ENCODE measurements around the gene PROC. TPM values are rescaled to one million over a fixed set of nuclear protein-coding genes. Genes with fewer than 3 reads are reported as not detected.

The PROC gene
- total RNA-seq, 1 experiment from 2014 or later: 0.58 TPM

GRCh38 chr2:127398239-127398590 is 20.0 kb upstream of the PROC start:
- no peaks in the 10 kb centered on the region for H3F3A ChIP-seq (ENCODE audit: low read length, unreplicated experiment)
- H3K9me2 ChIP-seq (replicated peaks; ENCODE audit: low read length): no peaks in the 10 kb centered on the region
- intact Hi-C loops (cut with micrococcal nuclease): loop anchor here (1.0 kb wide), 1 partner anchor 10 kb away; no protein-coding TSS in a partner anchor
- peaks cover 33% of the 10 kb centered on the region for H3K4me1 ChIP-seq (ENCODE audit: insufficient read depth, low read length)
- peak overlapping the region; percentile 30; the same call in 1 of the 2 replicates for H3K4me2 ChIP-seq (ENCODE audit: low read length)
- H2AFZ ChIP-seq (ENCODE audit: low read length): no peak overlapping the region
- BruUV-seq (replicated peaks): no TSS peak
- no peak overlapping the region for H3K9ac ChIP-seq (ENCODE audit: low read length)
- no peaks in the 10 kb centered on the region for H4K20me1 ChIP-seq (ENCODE audit: low read length)
- H3K4me3 ChIP-seq (ENCODE audit: low read length): no peak overlapping the region
- no peaks in the 10 kb centered on the region for H3K36me3 ChIP-seq (ENCODE audit: low read depth, low read length)
- DNase-seq (peak; percentile 97), ATAC-seq (peak; percentile 76)
- TF ChIP-seq EZH2phosphoT487 (IDR thresholded peaks at IDR 0.05; ENCODE audit: borderline replicate concordance, low read length) (no peak), CTCF (conservative IDR thresholded peaks at IDR 0.05; ENCODE audit: low read depth, low read length) (no peak), EZH2 (IDR thresholded peaks at IDR 0.05; ENCODE audit: low read length, unreplicated experiment) (no peak)
- ChIA-PET POLR2A (ENCODE audit: unreplicated experiment) (interaction anchor here (0.7 kb wide), 1 partner anchor 12 kb away, joined by 3 read pairs; no protein-coding TSS in a partner anchor), CTCF (interaction anchor here (1.0 kb wide), 1 partner anchor 81 kb away, joined by 4 read pairs; no protein-coding TSS in a partner anchor)
- H3K27me3 ChIP-seq (ENCODE audit: low read length): no peaks in the 10 kb centered on the region
- H3K27ac ChIP-seq (ENCODE audit: low read length): no peak overlapping the region
- H3K79me2 ChIP-seq (ENCODE audit: low read length): no peaks in the 10 kb centered on the region
- H3K9me3 ChIP-seq (ENCODE audit: low read length): no peaks in the 10 kb centered on the region

DNA sequence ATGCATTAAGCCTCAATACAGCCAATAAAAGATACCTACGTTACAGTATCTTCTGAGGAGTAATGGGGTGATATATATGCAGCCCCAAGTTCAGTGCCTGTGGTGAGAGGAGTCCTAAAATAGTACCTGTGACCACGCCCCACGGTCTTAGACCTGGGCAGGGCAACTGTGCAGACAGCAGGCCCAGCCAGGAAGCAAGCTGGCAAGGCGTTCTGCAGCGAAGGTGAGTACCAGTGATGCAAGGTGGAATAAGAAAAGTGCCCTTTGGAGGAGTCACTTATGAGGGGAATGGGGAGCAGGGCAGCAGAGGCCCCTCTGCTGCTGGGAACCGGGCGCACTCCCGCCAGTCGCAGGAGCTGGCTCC is 17.7 kb upstream of the PROC start:
- TF ChIP-seq CTCF (conservative IDR thresholded peaks at IDR 0.05; ENCODE audit: low read depth, low read length) (no peak), EZH2 (IDR thresholded peaks at IDR 0.05; ENCODE audit: low read length, unreplicated experiment) (no peak), EZH2phosphoT487 (IDR thresholded peaks at IDR 0.05; ENCODE audit: borderline replicate concordance, low read length) (no peak)
- intact Hi-C loops (cut with micrococcal nuclease): no loop called here
- DNase-seq (no peak), ATAC-seq (no peak)
- no peaks in the 10 kb centered on the region for H3K9me3 ChIP-seq (ENCODE audit: low read length)
- no peaks in the 10 kb centered on the region for H3K79me2 ChIP-seq (ENCODE audit: low read length)
- H3K4me2 ChIP-seq (ENCODE audit: low read length): peak overlapping the region; percentile 61
- POLR2A ChIA-PET (ENCODE audit: unreplicated experiment): no interaction called here
- H3K36me3 ChIP-seq (ENCODE audit: low read depth, low read length): no peaks in the 10 kb centered on the region
- H3K4me1 ChIP-seq (ENCODE audit: insufficient read depth, low read length): peaks cover 33% of the 10 kb centered on the region
- H2AFZ ChIP-seq (ENCODE audit: low read length): no peak overlapping the region
- H3K27me3 ChIP-seq (ENCODE audit: low read length): no peaks in the 10 kb centered on the region
- H3K27ac ChIP-seq (ENCODE audit: low read length): peak overlapping the region; percentile 83
- CTCF ChIA-PET: no interaction called here
- no peaks in the 10 kb centered on the region for H3K9me2 ChIP-seq (replicated peaks; ENCODE audit: low read length)
- H3F3A ChIP-seq (ENCODE audit: low read length, unreplicated experiment): no peaks in the 10 kb centered on the region
- H3K4me3 ChIP-seq (ENCODE audit: low read length): no peak overlapping the region
- H3K9ac ChIP-seq (ENCODE audit: low read length): peak overlapping the region; percentile 31; the same call in 1 of the 2 replicates
- BruUV-seq (replicated peaks): no TSS peak
- no peaks in the 10 kb centered on the region for H4K20me1 ChIP-seq (ENCODE audit: low read length)

- Histone ChIP-seq H3K9me3 (ENCODE audit: low read length) (no peaks in the 10 kb centered on the region), H3K4me1 (ENCODE audit: insufficient read depth, low read length) (peaks cover 33% of the 10 kb centered on the region), H3K27me3 (ENCODE audit: low read length) (no peaks in the 10 kb centered on the region), H3K27ac (ENCODE audit: low read length) (peak overlapping the region; percentile 83), H2AFZ (ENCODE audit: low read length) (peak overlapping the region; percentile 49), H3F3A (ENCODE audit: low read length, unreplicated experiment) (no peaks in the 10 kb centered on the region), H3K36me3 (ENCODE audit: low read depth, low read length) (no peaks in the 10 kb centered on the region), H4K20me1 (ENCODE audit: low read length) (no peaks in the 10 kb centered on the region), H3K9me2 (replicated peaks; ENCODE audit: low read length) (no peaks in the 10 kb centered on the region), H3K79me2 (ENCODE audit: low read length) (no peaks in the 10 kb centered on the region), H3K4me2 (ENCODE audit: low read length) (peak overlapping the region; percentile 61), H3K4me3 (ENCODE audit: low read length) (peak overlapping the region; percentile 12; the same call in 1 of the 2 replicates), H3K9ac (ENCODE audit: low read length) (peak overlapping the region; percentile 31; the same call in 1 of the 2 replicates)
- DNase-seq (peak; percentile 84), ATAC-seq (peak; percentile 55)
- no peak for TF ChIP-seq EZH2phosphoT487 (IDR thresholded peaks at IDR 0.05; ENCODE audit: borderline replicate concordance, low read length)
- TF ChIP-seq EZH2 (IDR thresholded peaks at IDR 0.05; ENCODE audit: low read length, unreplicated experiment): no peak
- TF ChIP-seq CTCF (conservative IDR thresholded peaks at IDR 0.05; ENCODE audit: low read depth, low read length): no peak
- no TSS peak for BruUV-seq (replicated peaks)
- CTCF ChIA-PET: no interaction called here
- POLR2A ChIA-PET (ENCODE audit: unreplicated experiment): no interaction called here
- intact Hi-C loops (cut with micrococcal nuclease): no loop called here
Observed at GRCh38 chr2:127400897-127401756, 17.1 kb upstream of the PROC start.

Measured in PC-3 (cell line).